Loucy (cell line): ENCODE measurements around the gene TMPRSS13.

Experiments used
- H2AFZ ChIP-seq: fragments of 200-600 bp; sonication (generic); 2 replicates; pipeline ENCODE4 v1.6.0; 2016; ENCODE audit warnings: antibody characterized with exemption, mild to moderate bottlenecking, low read length, moderate library complexity
- H3F3A ChIP-seq: fragments of 200-600 bp; 2 replicates; pipeline ENCODE4 v1.6.0; 2016; ENCODE audit warnings: antibody characterized with exemption, low read depth, mild to moderate bottlenecking
- H3K27me3 ChIP-seq: fragments of 200-600 bp; sonication (generic); 2 replicates; pipeline ENCODE4 v1.6.1; 2014; ENCODE audit warnings: low read length, mild to moderate bottlenecking; ENCODE audit not compliant: insufficient read depth, poor library complexity, severe bottlenecking
- H3K36me3 ChIP-seq: fragments of 200-600 bp; sonication (generic); 2 replicates; pipeline ENCODE4 v1.6.1; 2016; ENCODE audit warnings: low read length; ENCODE audit not compliant: insufficient read depth
- H3K4me1 ChIP-seq: fragments of 200-600 bp; sonication (generic); 2 replicates; pipeline ENCODE4 v1.5.1; 2014; ENCODE audit warnings: low read length, mild to moderate bottlenecking; ENCODE audit not compliant: insufficient read depth, poor library complexity, severe bottlenecking
- H3K4me2 ChIP-seq: fragments of 200-600 bp; sonication (generic); 2 replicates; pipeline ENCODE4 v1.6.0; 2014; ENCODE audit warnings: antibody characterized with exemption, low read length, low read depth, mild to moderate bottlenecking; ENCODE audit not compliant: poor library complexity, severe bottlenecking
- H3K4me3 ChIP-seq: fragments of 200-600 bp; sonication (generic); 2 replicates; pipeline ENCODE4 v1.5.1; 2014; ENCODE audit warnings: low read length, mild to moderate bottlenecking, mixed read lengths; ENCODE audit not compliant: poor library complexity, severe bottlenecking
- H3K79me2 ChIP-seq: fragments of 200-600 bp; sonication (generic); 2 replicates; pipeline ENCODE4 v1.6.1; 2014; ENCODE audit warnings: low read length; ENCODE audit not compliant: insufficient read depth
- H3K9ac ChIP-seq: fragments of 200-600 bp; sonication (generic); 2 replicates; pipeline ENCODE4 v1.6.0; 2014; ENCODE audit warnings: mild to moderate bottlenecking, low read depth, low read length, moderate library complexity; ENCODE audit not compliant: poor library complexity, severe bottlenecking
- H3K9me2 ChIP-seq: fragments of 200-600 bp; sonication (generic); replicated peaks from 2 replicates; pipeline ENCODE4 v1.6.1; 2016; ENCODE audit warnings: low read depth, low read length, mixed read lengths
- H3K9me3 ChIP-seq: fragments of 200-600 bp; sonication (generic); 2 replicates; pipeline ENCODE4 v1.6.1; 2014; ENCODE audit warnings: mild to moderate bottlenecking, antibody characterized with exemption, low read length, low read depth; ENCODE audit not compliant: insufficient read depth
- H4K20me1 ChIP-seq: fragments of 200-600 bp; sonication (generic); 2 replicates; pipeline ENCODE4 v1.6.0; 2014; ENCODE audit warnings: antibody characterized with exemption, low read length, mild to moderate bottlenecking; ENCODE audit not compliant: insufficient read depth, poor library complexity, severe bottlenecking
- EZH2phosphoT487 ChIP-seq: fragments of 200-600 bp; IDR thresholded peaks from 2 replicates; pipeline ENCODE4 v1.6.1; 2018; ENCODE audit warnings: antibody characterized with exemption, mild to moderate bottlenecking, moderate library complexity, borderline replicate concordance
- TF ChIP-seq, protein P1 (sequence below): fragments of 200-600 bp; sonication (generic); conservative IDR thresholded peaks from 2 replicates; pipeline ENCODE4 v1.5.1; 2014; ENCODE audit warnings: mild to moderate bottlenecking, antibody characterized with exemption, low read length

The TMPRSS13 gene

DNA sequence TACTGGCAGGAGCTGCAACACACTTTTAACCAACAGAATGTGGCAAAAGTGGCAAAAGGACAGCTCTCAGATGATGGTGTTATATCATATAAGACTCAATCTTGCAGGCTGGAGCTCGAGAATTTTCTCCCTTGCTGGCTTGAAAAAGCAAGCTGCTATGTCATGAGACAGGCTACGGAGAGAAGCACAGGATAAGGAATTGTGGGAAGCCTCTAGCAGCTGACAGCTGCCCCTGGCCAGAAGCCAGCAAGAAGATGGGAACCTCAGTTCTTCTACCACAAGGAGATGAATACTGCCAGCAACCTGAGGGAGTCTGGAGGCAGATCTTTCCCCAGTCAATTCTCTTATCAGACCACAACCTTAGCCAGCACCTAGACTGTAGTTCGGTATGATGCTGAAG, 77.3 kb downstream of the TMPRSS13 start:
- H3K9me2 ChIP-seq, result no peaks in the 10 kb centered on the region
- H3K79me2 ChIP-seq, result no peaks in the 10 kb centered on the region

DNA sequence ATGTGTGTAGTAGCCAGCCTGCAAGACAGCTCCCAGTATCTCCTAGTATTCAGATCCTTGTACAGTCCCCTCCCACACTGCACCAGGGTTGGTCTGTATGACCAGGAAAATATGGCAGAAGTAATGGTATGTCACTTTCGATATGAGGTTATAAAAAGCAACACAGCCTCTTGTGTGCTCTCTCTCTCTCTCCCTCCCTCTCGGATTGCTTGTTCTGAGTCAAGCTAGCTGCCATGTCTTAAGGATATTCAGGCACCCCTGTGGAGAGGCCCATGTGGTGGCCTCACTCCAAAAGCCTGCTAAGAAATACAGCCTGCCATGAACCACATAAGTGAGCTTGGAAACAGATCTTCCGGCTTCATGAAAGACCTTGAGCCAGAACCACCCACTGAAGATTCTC, 78.1 kb downstream of the TMPRSS13 start:
- H3K9ac ChIP-seq, result no peak overlapping the region
- H3K4me3 ChIP-seq, result no peak overlapping the region
- H3K4me1 ChIP-seq, result peaks cover 4% of the 10 kb centered on the region
- TF ChIP-seq, protein P1, sequence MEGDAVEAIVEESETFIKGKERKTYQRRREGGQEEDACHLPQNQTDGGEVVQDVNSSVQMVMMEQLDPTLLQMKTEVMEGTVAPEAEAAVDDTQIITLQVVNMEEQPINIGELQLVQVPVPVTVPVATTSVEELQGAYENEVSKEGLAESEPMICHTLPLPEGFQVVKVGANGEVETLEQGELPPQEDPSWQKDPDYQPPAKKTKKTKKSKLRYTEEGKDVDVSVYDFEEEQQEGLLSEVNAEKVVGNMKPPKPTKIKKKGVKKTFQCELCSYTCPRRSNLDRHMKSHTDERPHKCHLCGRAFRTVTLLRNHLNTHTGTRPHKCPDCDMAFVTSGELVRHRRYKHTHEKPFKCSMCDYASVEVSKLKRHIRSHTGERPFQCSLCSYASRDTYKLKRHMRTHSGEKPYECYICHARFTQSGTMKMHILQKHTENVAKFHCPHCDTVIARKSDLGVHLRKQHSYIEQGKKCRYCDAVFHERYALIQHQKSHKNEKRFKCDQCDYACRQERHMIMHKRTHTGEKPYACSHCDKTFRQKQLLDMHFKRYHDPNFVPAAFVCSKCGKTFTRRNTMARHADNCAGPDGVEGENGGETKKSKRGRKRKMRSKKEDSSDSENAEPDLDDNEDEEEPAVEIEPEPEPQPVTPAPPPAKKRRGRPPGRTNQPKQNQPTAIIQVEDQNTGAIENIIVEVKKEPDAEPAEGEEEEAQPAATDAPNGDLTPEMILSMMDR, result no peak
- no peak for TF ChIP-seq EZH2phosphoT487
- H2AFZ ChIP-seq, result no peak overlapping the region
- no peaks in the 10 kb centered on the region for H3K27me3 ChIP-seq
- no peak overlapping the region for H3K4me2 ChIP-seq
- H4K20me1 ChIP-seq, result no peaks in the 10 kb centered on the region
- H3K79me2 ChIP-seq, result no peaks in the 10 kb centered on the region
- H3F3A ChIP-seq, result no peaks in the 10 kb centered on the region
- H3K9me3 ChIP-seq, result no peaks in the 10 kb centered on the region
- no peaks in the 10 kb centered on the region for H3K36me3 ChIP-seq
- no peaks in the 10 kb centered on the region for H3K9me2 ChIP-seq

More for the DNA sequence above, 77.3 kb downstream of the TMPRSS13 start:
- Histone ChIP-seq H3K4me1 (peaks cover 4% of the 10 kb centered on the region), H2AFZ (no peak overlapping the region), H3K9me3 (no peaks in the 10 kb centered on the region), H4K20me1 (no peaks in the 10 kb centered on the region), H3F3A (no peaks in the 10 kb centered on the region), H3K4me3 (no peak overlapping the region), H3K36me3 (no peaks in the 10 kb centered on the region), H3K9ac (no peak overlapping the region), H3K4me2 (no peak overlapping the region), H3K27me3 (no peaks in the 10 kb centered on the region)
- TF ChIP-seq, protein P1, result no peak
- TF ChIP-seq EZH2phosphoT487, result no peak
